ENCODE results near the gene DNAH2. TPM values are rescaled to one million over a fixed set of nuclear protein-coding genes. Genes with fewer than 3 reads are reported as not detected.
A peak's percentile ranks its signal among the peaks of the same experiment; 100 is the strongest.

DNAH2 gene
- total and polyA plus RNA-seq, 2 of the 13 experiments (the other 11 are each of a cell fraction or from before 2014, with no cell fraction given), result not detected

- TF ChIP-seq EEA1 (CRISPR knock-in tag; IDR thresholded peaks at IDR 0.05; ENCODE audit: borderline replicate concordance) (no peak), EED (CRISPR knock-in tag; IDR thresholded peaks at IDR 0.05) (no peak), BCL3 (CRISPR knock-in tag; IDR thresholded peaks at IDR 0.05) (peak; percentile 98), CREB3 (CRISPR knock-in tag; IDR thresholded peaks at IDR 0.05) (peak; percentile 75; the same call in 1 of the 2 replicates), ZNF333 (CRISPR knock-in tag; IDR thresholded peaks at IDR 0.05; ENCODE audit: borderline replicate concordance) (no peak), MXD4 (CRISPR knock-in tag; IDR thresholded peaks at IDR 0.05) (no peak), ZNF710 (CRISPR knock-in tag; IDR thresholded peaks at IDR 0.05; ENCODE audit: borderline replicate concordance) (no peak), LRRFIP1 (CRISPR knock-in tag; conservative IDR thresholded peaks at IDR 0.05) (no peak), MED8 (CRISPR knock-in tag; IDR thresholded peaks at IDR 0.05; ENCODE audit: insufficient replicate concordance) (no peak), ZNF660 (CRISPR knock-in tag; IDR thresholded peaks at IDR 0.05; ENCODE audit: borderline replicate concordance, low read depth) (no peak), MEIS1 (CRISPR knock-in tag; IDR thresholded peaks at IDR 0.05; ENCODE audit: borderline replicate concordance) (no peak), ASH2L (IDR thresholded peaks at IDR 0.05; ENCODE audit: insufficient read length, low read depth, low read length) (no peak), ZNF263 (CRISPR knock-in tag; IDR thresholded peaks at IDR 0.05) (peak; percentile 96), PRDM4 (CRISPR knock-in tag; IDR thresholded peaks at IDR 0.05; ENCODE audit: borderline replicate concordance) (no peak), ZUFSP (CRISPR knock-in tag; IDR thresholded peaks at IDR 0.05; ENCODE audit: borderline replicate concordance) (no peak), ZNF264 (CRISPR knock-in tag; IDR thresholded peaks at IDR 0.05) (0 out of 2 replicates have a peak, but pooled peaks have one; percentile 30)
Measured at GRCh38 chr17:7687072-7687907, 30.3 kb upstream of the DNAH2 start, which contains the start of gene TP53 (continued).
